GM12891 (cell line): ENCODE data around the gene SPATA20.
A peak's percentile ranks its signal among the peaks of the same experiment; 100 is the strongest.

ENCODE experiments used
- DNase-seq: peaks from one replicate; pipeline ENCODE4 v3.0.0; 2011; ENCODE audit warnings: low spot score; ENCODE audit not compliant: insufficient read length
- FAIRE-seq: peaks from 2 replicates; lab custom pipeline; 2011; peaks lifted over from hg19 to GRCh38; lab: Jason Lieb, UNC
- PAX5 ChIP-seq: IDR thresholded peaks from 2 replicates; pipeline ENCODE4 v1.6.1; 2011; ENCODE audit warnings: low read length, moderate library complexity, mild to moderate bottlenecking; ENCODE audit not compliant: insufficient read depth, severe bottlenecking
- POLR2A ChIP-seq: IDR thresholded peaks from 2 replicates; pipeline ENCODE4 v1.6.1; 2011; ENCODE audit warnings: low read depth, low read length, control low read depth
- POLR2AphosphoS5 ChIP-seq: IDR thresholded peaks from 2 replicates; pipeline ENCODE4 v1.6.1; 2011; ENCODE audit warnings: low read depth, low read length, control low read depth
- POU2F2 ChIP-seq: IDR thresholded peaks from 2 replicates; pipeline ENCODE4 v1.6.1; 2011; ENCODE audit warnings: low read depth, mild to moderate bottlenecking, control low read depth, low read length, moderate library complexity
- SPI1 ChIP-seq: IDR thresholded peaks from 2 replicates; pipeline ENCODE4 v1.6.1; 2011; ENCODE audit warnings: low read depth, low read length, control low read depth
- TAF1 ChIP-seq: IDR thresholded peaks from 2 replicates; pipeline ENCODE4 v1.6.1; 2011; ENCODE audit warnings: low read depth, low read length, control low read depth

Gene SPATA20

DNA sequence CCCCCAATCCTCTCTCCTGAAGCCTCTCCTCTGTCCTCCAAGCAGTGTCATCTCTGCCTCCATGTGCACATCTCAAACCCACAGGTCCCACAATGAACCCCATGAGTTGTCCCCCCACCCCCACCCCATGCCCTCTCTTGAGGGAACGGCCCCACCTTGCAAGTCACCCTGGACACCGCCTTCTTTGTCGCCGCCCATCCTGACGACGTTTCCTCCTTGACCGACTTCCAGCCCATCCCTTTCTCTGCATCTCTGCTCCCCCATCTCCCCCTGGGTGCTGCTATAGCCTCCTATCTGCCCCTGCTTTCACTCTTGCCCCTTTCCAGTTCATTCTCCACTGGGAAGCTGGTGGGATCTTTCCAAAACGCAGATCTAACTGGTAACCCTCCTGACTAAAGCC is 1.7 kb upstream of the SPATA20 start:
- TF ChIP-seq POLR2A (no peak), TAF1 (no peak), POU2F2 (no peak), POLR2AphosphoS5 (no peak), SPI1 (no peak), PAX5 (no peak)
- FAIRE-seq (no peak), DNase-seq (no peak)

DNA sequence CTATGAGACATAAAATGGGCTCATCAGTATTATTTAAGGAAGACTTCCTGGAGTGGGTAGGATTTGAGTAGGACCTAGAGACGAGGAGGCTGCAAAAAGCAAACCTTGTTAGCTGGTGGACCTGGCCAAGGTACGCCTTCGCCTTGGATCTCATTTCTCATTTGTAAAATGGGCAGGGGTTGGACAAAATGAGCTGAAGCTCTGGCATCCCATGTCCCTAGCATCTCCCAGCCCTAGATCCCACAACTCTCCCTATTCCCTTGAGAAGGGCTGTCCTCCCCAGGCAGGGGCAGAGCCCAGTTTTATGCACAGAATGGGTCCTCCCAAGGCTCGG is 306 bp upstream of the SPATA20 start:
- DNase-seq (no peak), FAIRE-seq (no peak)
- no peak for TF ChIP-seq SPI1
- TF ChIP-seq POU2F2 = no peak
- TF ChIP-seq POLR2A = no peak
- no peak for TF ChIP-seq POLR2AphosphoS5
- TF ChIP-seq PAX5 = no peak
- TF ChIP-seq TAF1 = no peak

DNA sequence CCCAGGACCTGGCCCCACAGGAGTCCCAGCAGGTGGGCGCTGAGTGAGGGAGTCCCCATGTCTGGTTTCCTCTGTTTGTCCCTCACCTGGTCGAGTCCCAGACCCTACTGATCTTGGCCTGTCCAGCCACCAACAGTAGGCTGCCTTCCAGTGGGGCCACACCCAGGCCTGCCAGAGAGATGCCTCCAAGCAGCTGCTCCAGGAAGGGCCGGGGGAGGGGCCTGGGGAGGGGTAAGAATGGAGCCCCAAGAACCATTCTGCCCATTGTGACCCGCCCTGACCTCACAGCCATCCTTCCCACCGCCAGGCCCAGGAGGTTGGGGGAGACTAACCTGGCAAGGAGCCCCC is 736 bp downstream of the SPATA20 start:
- no peak for DNase-seq
- peak; percentile 28 for FAIRE-seq
- TF ChIP-seq POLR2A (no peak), SPI1 (no peak), POLR2AphosphoS5 (no peak), POU2F2 (no peak)

DNA sequence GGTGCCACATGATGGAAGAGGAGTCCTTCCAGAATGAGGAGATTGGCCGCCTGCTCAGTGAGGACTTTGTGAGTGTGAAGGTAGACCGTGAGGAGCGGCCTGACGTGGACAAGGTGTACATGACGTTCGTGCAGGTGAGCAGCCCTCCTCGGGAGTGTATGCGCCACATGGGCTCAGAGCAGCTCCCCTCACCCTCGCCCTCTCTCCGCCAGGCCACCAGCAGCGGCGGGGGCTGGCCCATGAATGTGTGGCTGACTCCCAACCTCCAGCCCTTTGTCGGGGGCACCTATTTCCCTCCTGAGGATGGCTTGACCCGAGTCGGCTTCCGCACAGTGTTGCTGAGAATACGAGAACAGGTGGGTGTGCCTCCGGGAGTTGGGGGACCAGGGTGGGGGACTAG is 1.9 kb downstream of the SPATA20 start:
- no peak for FAIRE-seq
- TF ChIP-seq TAF1 (no peak), POU2F2 (no peak), SPI1 (no peak), POLR2AphosphoS5 (no peak), POLR2A (no peak), PAX5 (no peak)
- DNase-seq = no peak

DNA sequence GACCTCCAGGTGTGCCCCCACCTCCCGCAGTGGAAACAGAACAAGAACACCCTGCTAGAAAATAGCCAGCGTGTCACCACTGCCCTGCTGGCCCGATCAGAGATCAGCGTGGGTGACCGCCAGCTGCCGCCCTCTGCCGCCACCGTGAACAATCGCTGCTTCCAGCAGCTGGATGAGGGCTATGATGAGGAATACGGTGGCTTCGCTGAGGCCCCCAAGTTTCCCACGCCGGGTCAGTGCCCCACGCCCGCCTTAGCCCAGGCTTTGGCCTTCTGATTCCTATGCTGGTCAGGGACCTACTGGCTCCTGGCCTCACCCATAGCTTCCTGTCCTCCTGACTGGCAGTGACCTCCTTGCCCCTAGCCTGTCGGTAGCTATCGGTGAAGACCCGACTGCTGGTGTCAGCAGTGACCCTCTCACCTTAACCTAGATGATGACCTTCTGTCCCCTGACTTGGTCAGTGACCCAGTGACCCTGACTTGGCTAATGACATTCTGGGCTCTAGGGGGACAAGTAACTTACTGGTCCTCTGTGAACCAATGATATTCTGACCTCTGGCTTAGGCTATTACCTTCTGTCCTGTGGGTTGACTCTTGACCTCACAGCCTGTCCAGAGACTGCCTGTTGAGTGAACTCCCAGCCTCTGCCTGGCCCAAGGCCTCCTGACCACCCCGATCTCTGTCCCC is 2.4 kb downstream of the SPATA20 start:
- DNase-seq (no peak), FAIRE-seq (no peak)
- TF ChIP-seq POU2F2 = no peak
- no peak for TF ChIP-seq SPI1
- no peak for TF ChIP-seq PAX5
- TF ChIP-seq TAF1 = no peak
- no peak for TF ChIP-seq POLR2AphosphoS5
- no peak for TF ChIP-seq POLR2A

DNA sequence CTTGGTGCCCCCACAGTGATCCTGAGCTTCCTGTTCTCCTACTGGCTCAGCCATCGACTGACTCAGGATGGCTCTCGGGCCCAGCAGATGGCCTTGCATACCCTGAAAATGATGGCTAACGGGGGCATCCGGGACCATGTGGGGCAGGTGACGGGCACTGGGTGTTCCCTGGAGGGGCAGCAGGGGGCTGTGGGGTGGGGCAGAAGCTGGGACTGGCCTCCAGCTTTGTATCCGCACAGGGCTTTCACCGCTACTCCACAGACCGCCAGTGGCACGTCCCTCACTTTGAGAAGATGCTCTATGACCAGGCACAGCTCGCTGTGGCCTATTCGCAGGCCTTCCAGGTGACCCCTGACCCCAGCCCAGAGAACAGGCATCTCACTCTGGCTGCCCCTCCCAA is 3.0 kb downstream of the SPATA20 start:
- DNase-seq (no peak), FAIRE-seq (no peak)
- no peak for TF ChIP-seq POLR2A
- no peak for TF ChIP-seq POLR2AphosphoS5
- no peak for TF ChIP-seq PAX5
- no peak for TF ChIP-seq POU2F2
- no peak for TF ChIP-seq SPI1
- TF ChIP-seq TAF1 = no peak

DNA sequence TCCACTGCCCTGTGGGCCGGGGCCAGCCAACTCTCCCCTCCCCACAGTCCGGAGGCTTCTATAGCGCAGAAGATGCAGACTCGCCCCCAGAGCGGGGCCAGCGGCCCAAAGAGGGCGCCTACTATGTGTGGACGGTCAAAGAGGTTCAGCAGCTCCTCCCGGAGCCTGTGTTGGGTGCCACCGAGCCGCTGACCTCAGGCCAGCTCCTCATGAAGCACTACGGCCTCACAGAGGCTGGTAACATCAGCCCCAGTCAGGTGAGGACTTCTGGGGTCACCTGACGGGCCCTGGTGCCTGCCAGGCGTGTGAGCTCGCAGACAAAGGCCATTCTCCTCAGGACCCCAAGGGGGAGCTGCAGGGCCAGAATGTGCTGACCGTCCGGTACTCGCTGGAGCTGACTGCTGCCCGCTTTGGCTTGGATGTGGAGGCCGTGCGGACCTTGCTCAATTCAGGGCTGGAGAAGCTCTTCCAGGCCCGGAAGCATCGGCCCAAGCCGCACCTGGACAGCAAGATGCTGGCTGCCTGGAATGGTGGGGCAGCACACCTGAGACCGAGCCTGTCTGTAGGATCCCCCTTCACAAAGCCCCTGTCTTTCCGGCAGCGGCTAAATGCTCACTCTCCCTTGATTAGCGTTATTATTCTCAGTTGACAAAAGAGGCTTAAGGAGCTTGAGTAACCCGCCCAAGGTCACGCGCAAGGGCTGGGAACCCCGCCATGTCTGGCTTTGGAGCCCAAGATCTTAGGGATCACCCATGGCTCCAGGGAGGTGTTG is 3.9 kb downstream of the SPATA20 start:
- DNase-seq (no peak), FAIRE-seq (no peak)
- TF ChIP-seq SPI1 (no peak), PAX5 (no peak), POLR2A (no peak), POU2F2 (no peak)

DNA sequence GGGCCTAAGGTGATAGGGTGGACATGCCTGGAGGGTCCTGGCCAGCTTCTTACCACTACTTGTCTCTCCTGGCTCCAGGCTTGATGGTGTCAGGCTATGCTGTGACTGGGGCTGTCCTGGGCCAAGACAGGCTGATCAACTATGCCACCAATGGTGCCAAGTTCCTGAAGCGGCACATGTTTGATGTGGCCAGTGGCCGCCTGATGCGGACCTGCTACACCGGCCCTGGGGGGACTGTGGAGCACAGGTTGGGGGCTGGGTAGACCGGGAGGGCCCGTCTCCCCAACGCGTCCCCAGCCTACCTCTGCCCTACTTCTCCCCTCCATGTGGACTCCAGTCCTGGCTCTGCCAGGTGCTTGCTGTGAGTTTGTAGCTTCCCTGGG is 4.5 kb downstream of the SPATA20 start:
- DNase-seq (no peak), FAIRE-seq (no peak)
- TF ChIP-seq POLR2A = no peak
- no peak for TF ChIP-seq PAX5
- TF ChIP-seq POU2F2 = no peak
- no peak for TF ChIP-seq TAF1
- TF ChIP-seq POLR2AphosphoS5 = no peak
- no peak for TF ChIP-seq SPI1

DNA sequence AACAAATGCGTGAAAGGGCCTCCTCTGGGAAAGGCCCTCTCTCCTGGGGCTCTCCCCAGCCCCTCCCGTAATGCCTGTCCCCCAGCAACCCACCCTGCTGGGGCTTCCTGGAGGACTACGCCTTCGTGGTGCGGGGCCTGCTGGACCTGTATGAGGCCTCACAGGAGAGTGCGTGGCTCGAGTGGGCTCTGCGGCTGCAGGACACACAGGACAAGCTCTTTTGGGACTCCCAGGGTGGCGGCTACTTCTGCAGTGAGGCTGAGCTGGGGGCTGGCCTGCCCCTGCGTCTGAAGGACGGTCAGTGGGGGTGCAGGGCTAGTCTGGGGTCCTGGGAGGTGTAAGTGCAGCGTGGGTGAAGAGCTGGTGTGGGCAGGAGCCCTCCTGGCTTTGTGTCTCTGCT is 4.9 kb downstream of the SPATA20 start:
- DNase-seq = no peak
- FAIRE-seq = no peak
- TF ChIP-seq TAF1 (no peak), PAX5 (no peak)

DNA sequence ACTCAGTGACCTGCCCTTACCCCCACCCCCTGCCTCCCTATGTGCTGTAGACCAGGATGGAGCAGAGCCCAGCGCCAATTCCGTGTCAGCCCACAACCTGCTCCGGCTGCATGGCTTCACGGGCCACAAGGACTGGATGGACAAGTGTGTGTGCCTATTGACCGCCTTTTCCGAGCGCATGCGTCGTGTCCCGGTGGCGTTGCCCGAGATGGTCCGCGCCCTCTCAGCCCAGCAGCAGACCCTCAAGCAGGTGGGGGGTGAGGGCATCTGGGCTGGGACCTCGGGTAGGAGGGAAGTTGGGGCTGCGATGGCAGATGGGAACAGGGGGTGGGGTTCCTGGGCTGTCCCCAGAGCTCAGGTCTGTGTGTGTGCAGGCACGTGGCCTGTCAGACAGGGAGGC is 7.2 kb downstream of the SPATA20 start:
- TF ChIP-seq POLR2A (no peak), PAX5 (no peak), POU2F2 (no peak), SPI1 (no peak), POLR2AphosphoS5 (no peak), TAF1 (no peak)
- no peak for FAIRE-seq
- no peak for DNase-seq

DNA sequence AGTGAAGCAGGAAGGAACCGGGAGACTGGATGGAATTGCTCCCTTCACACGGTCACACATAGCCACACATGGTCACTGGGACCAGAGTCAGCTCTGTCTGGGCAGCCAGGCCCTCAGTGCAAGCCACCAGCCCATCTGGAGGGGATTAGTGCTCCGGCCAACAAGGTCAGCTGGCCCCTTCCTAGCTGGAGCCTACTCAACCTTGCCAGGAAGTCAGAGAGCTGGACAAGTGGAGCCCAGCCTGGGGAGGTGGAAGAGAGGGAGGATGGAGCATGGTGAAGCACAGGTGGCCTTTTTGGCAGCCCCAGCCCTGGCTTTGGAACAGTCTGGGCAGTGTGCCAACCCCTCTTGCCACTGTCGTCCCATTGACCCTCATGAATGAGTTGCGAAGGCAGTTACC is 9.8 kb downstream of the SPATA20 start:
- TF ChIP-seq POLR2AphosphoS5 (no peak), TAF1 (no peak), SPI1 (no peak), POLR2A (no peak), POU2F2 (no peak)
- DNase-seq (no peak), FAIRE-seq (no peak)
